Measurements from ENCODE around the gene MEGF11. TPM values are rescaled to one million over a fixed set of nuclear protein-coding genes. Genes with fewer than 3 reads are reported as not detected.

MEGF11 gene
- total RNA-seq, 2 experiments from 2014 or later = 3.3 to 6.8 TPM

- Histone ChIP-seq H4K20me1 (ENCODE audit: insufficient read depth, low read length) (no peaks in the 10 kb centered on the region), H3K79me2 (ENCODE audit: insufficient read depth, low read depth, low read length) (no peaks in the 10 kb centered on the region), H3K36me3 (ENCODE audit: insufficient read depth, low read length) (no peaks in the 10 kb centered on the region), H3K4me2 (ENCODE audit: low read length) (peak overlapping the region; percentile 12; the same call in 1 of the 2 replicates), H2AFZ (ENCODE audit: low read length) (no peak overlapping the region), H3K9me2 (ENCODE audit: insufficient read depth, low read length) (no peaks in the 10 kb centered on the region), H3K4me3 (ENCODE audit: low read depth, low read length, poor library complexity, severe bottlenecking) (no peak overlapping the region), H3K27ac (ENCODE audit: low read depth, low read length, poor library complexity, severe bottlenecking) (no peak overlapping the region), H3K4me1 (ENCODE audit: insufficient read depth, low read length, poor library complexity, severe bottlenecking) (peaks cover 77% of the 10 kb centered on the region), H3K9me3 (ENCODE audit: low read length) (no peaks in the 10 kb centered on the region)
- no peak for DNase-seq (ENCODE audit: low spot score)
- TF ChIP-seq EZH2phosphoT487 (IDR thresholded peaks at IDR 0.05; ENCODE audit: borderline replicate concordance, low read depth, low read length) = no peak
- TF ChIP-seq, protein P1, sequence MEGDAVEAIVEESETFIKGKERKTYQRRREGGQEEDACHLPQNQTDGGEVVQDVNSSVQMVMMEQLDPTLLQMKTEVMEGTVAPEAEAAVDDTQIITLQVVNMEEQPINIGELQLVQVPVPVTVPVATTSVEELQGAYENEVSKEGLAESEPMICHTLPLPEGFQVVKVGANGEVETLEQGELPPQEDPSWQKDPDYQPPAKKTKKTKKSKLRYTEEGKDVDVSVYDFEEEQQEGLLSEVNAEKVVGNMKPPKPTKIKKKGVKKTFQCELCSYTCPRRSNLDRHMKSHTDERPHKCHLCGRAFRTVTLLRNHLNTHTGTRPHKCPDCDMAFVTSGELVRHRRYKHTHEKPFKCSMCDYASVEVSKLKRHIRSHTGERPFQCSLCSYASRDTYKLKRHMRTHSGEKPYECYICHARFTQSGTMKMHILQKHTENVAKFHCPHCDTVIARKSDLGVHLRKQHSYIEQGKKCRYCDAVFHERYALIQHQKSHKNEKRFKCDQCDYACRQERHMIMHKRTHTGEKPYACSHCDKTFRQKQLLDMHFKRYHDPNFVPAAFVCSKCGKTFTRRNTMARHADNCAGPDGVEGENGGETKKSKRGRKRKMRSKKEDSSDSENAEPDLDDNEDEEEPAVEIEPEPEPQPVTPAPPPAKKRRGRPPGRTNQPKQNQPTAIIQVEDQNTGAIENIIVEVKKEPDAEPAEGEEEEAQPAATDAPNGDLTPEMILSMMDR (conservative IDR thresholded peaks at IDR 0.05; ENCODE audit: low read length) = no peak
- intact Hi-C loops (cut with micrococcal nuclease; ENCODE audit: unreplicated experiment) = no loop called here
- POLR2A ChIA-PET = no interaction called here
- CTCF ChIA-PET (ENCODE audit: unreplicated experiment) = no interaction called here
- no TSS peak for BruUV-seq (replicated peaks)
Observed at GRCh38 chr15:66184492-66184891, 69.1 kb downstream of the MEGF11 start.

- ChIA-PET CTCF (ENCODE audit: unreplicated experiment) (interaction anchor here (0.8 to 1.5 kb wide), 3 partner anchors 10 to 20 kb away, joined by 3 to 4 read pairs (median 4); no protein-coding TSS in a partner anchor), POLR2A (interaction anchor here (5.1 kb wide), 1 partner anchor 11 kb away, joined by 50 read pairs; no protein-coding TSS in a partner anchor)
- Histone ChIP-seq H3K4me2 (ENCODE audit: low read length) (peak overlapping the region; percentile 73), H3K27ac (ENCODE audit: low read depth, low read length, poor library complexity, severe bottlenecking) (peak overlapping the region; percentile 24), H3K4me1 (ENCODE audit: insufficient read depth, low read length, poor library complexity, severe bottlenecking) (peaks cover 78% of the 10 kb centered on the region), H3K4me3 (ENCODE audit: low read depth, low read length, poor library complexity, severe bottlenecking) (no peak overlapping the region), H4K20me1 (ENCODE audit: insufficient read depth, low read length) (no peaks in the 10 kb centered on the region), H3K9me3 (ENCODE audit: low read length) (no peaks in the 10 kb centered on the region), H3K9me2 (ENCODE audit: insufficient read depth, low read length) (no peaks in the 10 kb centered on the region), H3K79me2 (ENCODE audit: insufficient read depth, low read depth, low read length) (no peaks in the 10 kb centered on the region), H2AFZ (ENCODE audit: low read length) (peak overlapping the region; percentile 77), H3K36me3 (ENCODE audit: insufficient read depth, low read length) (no peaks in the 10 kb centered on the region)
- intact Hi-C loops (cut with micrococcal nuclease; ENCODE audit: unreplicated experiment) = no loop called here
- BruUV-seq (replicated peaks) = no TSS peak
- no peak for TF ChIP-seq EZH2phosphoT487 (IDR thresholded peaks at IDR 0.05; ENCODE audit: borderline replicate concordance, low read depth, low read length)
- TF ChIP-seq, protein P1 (conservative IDR thresholded peaks at IDR 0.05; ENCODE audit: low read length) = no peak
- no peak for DNase-seq (ENCODE audit: low spot score)
Observed at GRCh38 chr15:66180531-66181097, 72.9 kb downstream of the MEGF11 start.

- Histone ChIP-seq H3K36me3 (ENCODE audit: insufficient read depth, low read length) (no peaks in the 10 kb centered on the region), H3K27ac (ENCODE audit: low read depth, low read length, poor library complexity, severe bottlenecking) (peak overlapping the region; percentile 57), H3K4me2 (ENCODE audit: low read length) (peak overlapping the region; percentile 73), H4K20me1 (ENCODE audit: insufficient read depth, low read length) (no peaks in the 10 kb centered on the region), H3K4me3 (ENCODE audit: low read depth, low read length, poor library complexity, severe bottlenecking) (peak overlapping the region; percentile 44), H3K9me3 (ENCODE audit: low read length) (no peaks in the 10 kb centered on the region), H3K9me2 (ENCODE audit: insufficient read depth, low read length) (no peaks in the 10 kb centered on the region), H3K79me2 (ENCODE audit: insufficient read depth, low read depth, low read length) (no peaks in the 10 kb centered on the region), H3K4me1 (ENCODE audit: insufficient read depth, low read length, poor library complexity, severe bottlenecking) (peaks cover 89% of the 10 kb centered on the region), H2AFZ (ENCODE audit: low read length) (peak overlapping the region; percentile 77)
- intact Hi-C loops (cut with micrococcal nuclease; ENCODE audit: unreplicated experiment) = no loop called here
- BruUV-seq (replicated peaks) = no TSS peak
- TF ChIP-seq, protein P1 (conservative IDR thresholded peaks at IDR 0.05; ENCODE audit: low read length) = no peak
- CTCF ChIA-PET (ENCODE audit: unreplicated experiment) = interaction anchor here (0.6 to 2.4 kb wide), 4 partner anchors 9 to 24 kb away, joined by 3 to 10 read pairs (median 5); no protein-coding TSS in a partner anchor
- POLR2A ChIA-PET = interaction anchor here (0.6 to 5.1 kb wide), 7 partner anchors 9 to 58 kb away, joined by 3 to 50 read pairs (median 6); no protein-coding TSS in a partner anchor
- DNase-seq (ENCODE audit: low spot score) = peak; percentile 69
Observed at GRCh38 chr15:66178531-66178910, 75.0 kb downstream of the MEGF11 start.
